Loucy (cell line): ENCODE measurements around the gene SLC35A4.

Experiments
- EZH2phosphoT487 ChIP-seq: fragments of 200-600 bp; IDR thresholded peaks from 2 replicates; pipeline ENCODE4 v1.6.1; 2018; ENCODE audit warnings: antibody characterized with exemption, mild to moderate bottlenecking, moderate library complexity, borderline replicate concordance
- TF ChIP-seq, protein P1 (sequence below): fragments of 200-600 bp; sonication (generic); conservative IDR thresholded peaks from 2 replicates; pipeline ENCODE4 v1.5.1; 2014; ENCODE audit warnings: mild to moderate bottlenecking, antibody characterized with exemption, low read length

DNA sequence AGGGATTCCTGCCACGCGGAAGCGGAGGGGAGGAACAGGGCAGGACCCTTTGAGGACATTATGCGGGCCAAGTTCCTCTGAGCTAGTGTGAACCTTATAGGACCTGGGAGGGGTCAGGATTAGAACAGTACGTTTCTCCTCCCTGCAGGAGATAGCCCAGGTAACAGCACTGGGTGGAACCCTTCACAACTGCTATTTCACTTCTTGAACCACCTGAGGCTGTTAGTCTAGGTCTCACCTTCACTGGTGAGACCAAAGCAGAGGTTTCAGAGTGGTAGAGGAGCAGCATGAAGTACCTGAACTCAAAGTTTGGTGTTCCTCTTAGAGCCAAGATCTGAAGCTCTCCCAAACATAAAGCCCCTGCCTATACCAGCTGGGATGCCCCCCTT is 16.3 kb upstream of the SLC35A4 start:
- TF ChIP-seq, protein P1, sequence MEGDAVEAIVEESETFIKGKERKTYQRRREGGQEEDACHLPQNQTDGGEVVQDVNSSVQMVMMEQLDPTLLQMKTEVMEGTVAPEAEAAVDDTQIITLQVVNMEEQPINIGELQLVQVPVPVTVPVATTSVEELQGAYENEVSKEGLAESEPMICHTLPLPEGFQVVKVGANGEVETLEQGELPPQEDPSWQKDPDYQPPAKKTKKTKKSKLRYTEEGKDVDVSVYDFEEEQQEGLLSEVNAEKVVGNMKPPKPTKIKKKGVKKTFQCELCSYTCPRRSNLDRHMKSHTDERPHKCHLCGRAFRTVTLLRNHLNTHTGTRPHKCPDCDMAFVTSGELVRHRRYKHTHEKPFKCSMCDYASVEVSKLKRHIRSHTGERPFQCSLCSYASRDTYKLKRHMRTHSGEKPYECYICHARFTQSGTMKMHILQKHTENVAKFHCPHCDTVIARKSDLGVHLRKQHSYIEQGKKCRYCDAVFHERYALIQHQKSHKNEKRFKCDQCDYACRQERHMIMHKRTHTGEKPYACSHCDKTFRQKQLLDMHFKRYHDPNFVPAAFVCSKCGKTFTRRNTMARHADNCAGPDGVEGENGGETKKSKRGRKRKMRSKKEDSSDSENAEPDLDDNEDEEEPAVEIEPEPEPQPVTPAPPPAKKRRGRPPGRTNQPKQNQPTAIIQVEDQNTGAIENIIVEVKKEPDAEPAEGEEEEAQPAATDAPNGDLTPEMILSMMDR, result no peak
- no peak for TF ChIP-seq EZH2phosphoT487
